ENCODE data around the gene PSMB8. TPM values are rescaled to one million over a fixed set of nuclear protein-coding genes. Genes with fewer than 3 reads are reported as not detected.
"Not testable (repeated sequence)": the region's sequence is repeated elsewhere in the genome, so short reads cannot be mapped to it uniquely, and the experiment has no call there.

PSMB8 gene
- total RNA-seq, 6 experiments from 2014 or later = 24.4 to 43.3 (median 39.5) TPM

- TF ChIP-seq, protein P1, sequence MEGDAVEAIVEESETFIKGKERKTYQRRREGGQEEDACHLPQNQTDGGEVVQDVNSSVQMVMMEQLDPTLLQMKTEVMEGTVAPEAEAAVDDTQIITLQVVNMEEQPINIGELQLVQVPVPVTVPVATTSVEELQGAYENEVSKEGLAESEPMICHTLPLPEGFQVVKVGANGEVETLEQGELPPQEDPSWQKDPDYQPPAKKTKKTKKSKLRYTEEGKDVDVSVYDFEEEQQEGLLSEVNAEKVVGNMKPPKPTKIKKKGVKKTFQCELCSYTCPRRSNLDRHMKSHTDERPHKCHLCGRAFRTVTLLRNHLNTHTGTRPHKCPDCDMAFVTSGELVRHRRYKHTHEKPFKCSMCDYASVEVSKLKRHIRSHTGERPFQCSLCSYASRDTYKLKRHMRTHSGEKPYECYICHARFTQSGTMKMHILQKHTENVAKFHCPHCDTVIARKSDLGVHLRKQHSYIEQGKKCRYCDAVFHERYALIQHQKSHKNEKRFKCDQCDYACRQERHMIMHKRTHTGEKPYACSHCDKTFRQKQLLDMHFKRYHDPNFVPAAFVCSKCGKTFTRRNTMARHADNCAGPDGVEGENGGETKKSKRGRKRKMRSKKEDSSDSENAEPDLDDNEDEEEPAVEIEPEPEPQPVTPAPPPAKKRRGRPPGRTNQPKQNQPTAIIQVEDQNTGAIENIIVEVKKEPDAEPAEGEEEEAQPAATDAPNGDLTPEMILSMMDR (IDR thresholded peaks at IDR 0.05) = no peak
- peaks cover 31% of the 10 kb centered on the region for H3K27me3 Mint-ChIP-seq (ENCODE audit: insufficient read depth)
- no peak for DNase-seq
- no peaks in the 10 kb centered on the region for H3K9me3 Mint-ChIP-seq
- no peaks in the 10 kb centered on the region for H3K4me1 Mint-ChIP-seq (ENCODE audit: low read depth)
- H3K4me3 Mint-ChIP-seq = no peak overlapping the region
- H3K27ac Mint-ChIP-seq = no peak overlapping the region
- H3K36me3 Mint-ChIP-seq (ENCODE audit: low read depth) = no peaks in the 10 kb centered on the region
Measured at GRCh38 chr6:32876603-32877002, 32.8 kb upstream of the PSMB8 start.

DNA sequence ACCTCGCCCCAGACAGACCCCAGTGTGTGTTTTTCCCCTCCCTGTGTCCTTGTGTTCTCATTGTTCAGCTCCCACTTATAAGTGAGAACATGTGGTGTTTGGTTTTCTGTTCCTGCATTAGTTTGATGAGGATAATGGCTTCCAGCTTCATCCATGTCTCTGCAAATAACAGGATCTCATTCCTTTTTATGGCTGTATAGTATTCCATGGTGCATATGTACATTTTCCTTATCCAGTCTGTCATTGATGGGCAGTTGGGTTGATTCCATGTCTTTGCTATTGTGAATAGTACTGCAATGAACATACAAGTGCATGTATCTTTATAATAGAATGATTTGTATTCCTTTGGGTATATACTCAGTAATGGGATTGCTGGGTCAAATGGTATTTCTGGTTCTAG, 30.1 kb upstream of the PSMB8 start:
- H3K9me3 Mint-ChIP-seq; H3K27ac Mint-ChIP-seq; H3K4me3 Mint-ChIP-seq; DNase-seq; H3K36me3 Mint-ChIP-seq (ENCODE audit: low read depth); H3K4me1 Mint-ChIP-seq (ENCODE audit: low read depth): not testable (repeated sequence)
- peaks cover 33% of the 10 kb centered on the region for H3K27me3 Mint-ChIP-seq (ENCODE audit: insufficient read depth)

GRCh38 chr6:32868257-32868788, 24.5 kb upstream of the PSMB8 start:
- DNase-seq = peak; percentile 56
- TF ChIP-seq, protein P1 (IDR thresholded peaks at IDR 0.05) = peak; percentile 99

GRCh38 chr6:32867554-32868256, 23.9 kb upstream of the PSMB8 start:
- no peak overlapping the region for H3K27ac Mint-ChIP-seq
- no peak for DNase-seq
- H3K4me3 Mint-ChIP-seq = no peak overlapping the region
- no peaks in the 10 kb centered on the region for H3K9me3 Mint-ChIP-seq
- no peaks in the 10 kb centered on the region for H3K36me3 Mint-ChIP-seq (ENCODE audit: low read depth)
- TF ChIP-seq, protein P1 (IDR thresholded peaks at IDR 0.05) = no peak
- no peaks in the 10 kb centered on the region for H3K4me1 Mint-ChIP-seq (ENCODE audit: low read depth)
- peaks cover 36% of the 10 kb centered on the region for H3K27me3 Mint-ChIP-seq (ENCODE audit: insufficient read depth)

More at GRCh38 chr6:32868257-32868788, 24.5 kb upstream of the PSMB8 start:
- no peaks in the 10 kb centered on the region for H3K9me3 Mint-ChIP-seq
- no peaks in the 10 kb centered on the region for H3K36me3 Mint-ChIP-seq (ENCODE audit: low read depth)
- H3K27me3 Mint-ChIP-seq (ENCODE audit: insufficient read depth) = peaks cover 39% of the 10 kb centered on the region
- H3K4me1 Mint-ChIP-seq (ENCODE audit: low read depth) = no peaks in the 10 kb centered on the region
- no peak overlapping the region for H3K4me3 Mint-ChIP-seq
- H3K27ac Mint-ChIP-seq = no peak overlapping the region

DNA sequence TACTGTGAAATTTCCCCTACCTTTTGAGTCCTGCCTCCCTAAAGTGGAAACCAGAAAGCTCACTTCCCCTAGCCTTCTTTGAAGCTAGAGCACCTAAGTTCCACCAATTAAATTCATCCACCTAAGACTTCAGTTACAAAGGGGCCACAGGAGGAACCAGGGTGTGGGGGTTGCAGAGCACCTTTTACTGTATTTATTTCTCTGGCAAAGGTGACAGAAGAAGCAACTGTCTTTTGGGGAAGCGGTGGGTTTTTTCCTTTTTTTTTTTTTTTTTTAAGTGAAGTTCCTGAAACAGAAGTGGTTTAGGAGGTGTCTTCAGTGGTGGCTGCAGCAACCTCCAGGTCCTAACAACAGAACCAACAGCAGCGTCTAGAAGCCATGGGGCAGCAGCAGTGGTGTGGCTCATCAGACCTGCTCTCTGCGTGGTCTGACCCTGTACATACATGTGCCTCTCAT, 23.2 kb upstream of the PSMB8 start:
- no peak overlapping the region for H3K4me3 Mint-ChIP-seq
- no peaks in the 10 kb centered on the region for H3K4me1 Mint-ChIP-seq (ENCODE audit: low read depth)
- no peak overlapping the region for H3K27ac Mint-ChIP-seq
- H3K36me3 Mint-ChIP-seq (ENCODE audit: low read depth) = no peaks in the 10 kb centered on the region
- TF ChIP-seq, protein P1 (IDR thresholded peaks at IDR 0.05) = no peak
- DNase-seq = no peak
- peaks cover 33% of the 10 kb centered on the region for H3K27me3 Mint-ChIP-seq (ENCODE audit: insufficient read depth)
- no peaks in the 10 kb centered on the region for H3K9me3 Mint-ChIP-seq

DNA sequence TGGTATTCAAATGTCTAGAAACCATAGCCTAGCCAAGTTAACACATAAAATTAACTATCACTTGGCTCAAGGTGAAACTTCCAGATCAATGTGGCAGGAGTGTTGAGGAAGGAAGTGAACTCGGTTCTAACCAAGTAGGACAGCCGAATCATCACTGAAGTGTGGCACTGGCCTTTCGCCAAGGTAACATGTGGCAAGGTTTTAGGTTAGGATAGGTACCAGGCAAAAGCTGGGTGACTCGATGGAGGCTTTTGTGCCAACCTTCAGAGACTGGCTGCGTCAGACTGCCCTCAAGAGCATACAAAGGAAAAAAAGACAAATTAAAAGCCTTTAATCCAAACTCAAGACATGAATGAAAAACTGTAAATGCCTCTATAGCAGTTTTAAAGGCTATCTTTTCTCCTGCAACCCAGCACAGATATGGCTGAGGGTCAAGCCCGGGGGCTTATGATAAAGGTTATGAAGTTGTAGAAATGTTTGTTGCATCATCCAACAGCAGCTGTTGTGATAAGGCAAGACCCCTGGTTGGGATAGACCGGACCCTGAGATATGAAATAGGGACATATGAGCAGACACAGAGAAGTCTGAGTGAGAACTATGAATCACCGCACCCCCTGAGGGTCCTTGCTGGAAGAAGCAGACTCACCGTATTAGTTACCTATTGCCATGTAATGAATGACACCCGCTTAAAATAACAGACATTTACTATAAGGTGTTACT, 22.0 kb upstream of the PSMB8 start:
- no peak for DNase-seq
- peaks cover 6% of the 10 kb centered on the region for H3K4me1 Mint-ChIP-seq (ENCODE audit: low read depth)
- H3K9me3 Mint-ChIP-seq = no peaks in the 10 kb centered on the region
- no peaks in the 10 kb centered on the region for H3K36me3 Mint-ChIP-seq (ENCODE audit: low read depth)
- H3K27me3 Mint-ChIP-seq (ENCODE audit: insufficient read depth) = peaks cover 26% of the 10 kb centered on the region
- no peak overlapping the region for H3K4me3 Mint-ChIP-seq
- TF ChIP-seq, protein P1 (IDR thresholded peaks at IDR 0.05) = no peak
- H3K27ac Mint-ChIP-seq = no peak overlapping the region
